GM18907 (cell line): Measurements from ENCODE around the gene GMPR.
"Not testable (repeated sequence)": the region's sequence is repeated elsewhere in the genome, so short reads cannot be mapped to it uniquely, and the experiment has no call there.

Experiments used
- ATAC-seq: cut with Tn5 transposase; IDR thresholded peaks from one replicate; pipeline ENCODE4 v1.9.1; 2021; ENCODE audit warnings: mild to moderate bottlenecking, moderate library complexity; ENCODE audit not compliant: unreplicated experiment

Gene GMPR

DNA sequence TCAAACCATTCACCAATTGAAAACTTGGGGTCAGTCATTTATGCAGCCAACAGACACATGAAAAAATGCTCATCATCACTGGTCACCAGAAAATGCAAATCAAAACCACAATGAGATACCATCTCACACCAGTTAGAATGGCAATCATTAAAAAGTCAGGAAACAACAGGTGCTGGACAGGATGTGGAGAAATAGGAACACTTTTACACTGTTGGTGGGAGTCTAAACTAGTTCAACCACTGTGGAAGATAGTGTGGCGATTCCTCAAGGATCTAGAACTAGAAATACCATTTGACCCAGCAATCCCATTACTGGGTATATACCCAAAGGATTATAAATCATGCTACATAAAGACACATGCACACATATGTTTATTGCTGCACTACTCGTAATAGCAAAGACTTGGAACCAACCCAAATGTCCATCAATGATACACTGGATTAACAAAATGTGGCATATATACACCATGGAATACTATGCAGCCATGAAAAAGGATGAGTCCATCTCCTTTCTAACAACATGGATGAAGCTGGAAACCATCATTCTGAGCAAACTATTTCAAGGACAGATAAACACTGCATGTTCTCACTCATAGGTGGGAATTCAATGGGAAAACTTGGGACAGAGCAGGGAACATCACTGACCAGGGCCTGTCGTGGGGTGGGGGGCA is 13.2 kb upstream of the GMPR start:
- ATAC-seq = not testable (repeated sequence)

DNA sequence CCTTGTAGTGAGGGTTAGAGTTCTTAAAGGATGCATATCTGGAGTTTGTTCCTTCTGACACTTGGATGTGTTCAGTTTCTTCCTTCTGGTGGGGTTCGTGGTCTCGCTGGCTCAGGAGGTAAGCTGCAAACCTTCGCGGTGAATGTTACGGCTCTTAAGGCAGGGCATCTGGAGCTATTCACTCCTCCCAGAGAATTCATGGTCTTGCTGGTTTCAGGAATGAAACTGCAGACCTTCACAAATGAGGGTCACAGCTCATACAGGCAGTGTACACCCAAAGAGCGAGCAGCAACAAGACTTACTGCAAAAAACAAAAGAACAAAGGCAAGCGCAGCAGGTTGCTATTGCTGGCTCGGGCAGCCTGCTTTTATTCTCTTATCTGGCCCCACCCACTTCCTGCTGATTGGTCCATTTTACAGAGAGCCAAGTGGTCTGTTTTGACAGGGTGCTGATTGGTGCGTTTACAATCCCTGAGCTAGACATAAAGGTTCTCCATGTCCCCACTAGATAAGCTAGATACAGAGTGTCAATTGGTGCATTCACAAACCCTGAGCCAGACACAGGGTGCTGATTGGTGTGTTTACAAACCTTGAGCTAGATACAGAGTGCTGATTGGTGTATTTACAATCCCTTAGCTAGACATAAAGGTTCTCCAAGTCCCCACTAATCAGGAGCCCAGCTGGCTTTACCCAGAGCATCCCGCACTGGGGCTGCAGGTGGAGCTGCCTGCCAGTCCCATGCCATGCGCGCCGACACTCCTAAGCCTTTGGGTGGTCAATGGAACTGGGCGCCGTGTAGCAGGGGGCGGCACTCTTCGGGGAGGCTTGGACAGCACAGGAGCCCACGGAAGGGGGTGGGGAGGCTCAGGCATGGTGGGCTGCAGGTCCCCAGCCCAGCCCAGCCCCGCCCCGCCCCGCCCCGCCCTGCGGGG is 12.0 kb upstream of the GMPR start:
- not testable (repeated sequence) for ATAC-seq

DNA sequence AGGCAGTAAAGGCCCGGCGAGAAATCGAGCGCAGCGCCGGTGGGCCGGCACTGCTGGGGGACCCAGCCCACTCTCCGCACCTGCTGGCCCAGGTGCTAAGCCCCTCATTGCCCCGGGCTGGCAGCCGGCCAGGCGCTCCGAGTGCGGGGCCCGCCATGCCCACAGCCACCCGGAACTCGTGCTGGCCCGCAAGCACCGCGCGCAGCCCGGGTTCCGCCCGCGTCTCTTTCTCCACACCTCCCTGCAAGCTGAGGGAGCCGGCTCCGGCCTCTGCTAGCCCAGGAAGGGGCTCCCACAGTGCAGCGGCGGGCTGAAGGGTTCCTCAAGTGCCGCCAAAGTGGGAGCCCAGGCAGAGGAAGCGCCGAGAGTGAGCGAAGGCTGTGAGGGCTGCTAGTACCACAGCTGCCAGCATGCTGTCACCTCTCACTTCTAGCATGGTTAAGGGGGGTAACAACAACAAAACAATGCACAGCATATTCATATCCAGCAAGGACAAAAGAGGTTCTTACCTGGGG is 11.3 kb upstream of the GMPR start:
- no peak for ATAC-seq

DNA sequence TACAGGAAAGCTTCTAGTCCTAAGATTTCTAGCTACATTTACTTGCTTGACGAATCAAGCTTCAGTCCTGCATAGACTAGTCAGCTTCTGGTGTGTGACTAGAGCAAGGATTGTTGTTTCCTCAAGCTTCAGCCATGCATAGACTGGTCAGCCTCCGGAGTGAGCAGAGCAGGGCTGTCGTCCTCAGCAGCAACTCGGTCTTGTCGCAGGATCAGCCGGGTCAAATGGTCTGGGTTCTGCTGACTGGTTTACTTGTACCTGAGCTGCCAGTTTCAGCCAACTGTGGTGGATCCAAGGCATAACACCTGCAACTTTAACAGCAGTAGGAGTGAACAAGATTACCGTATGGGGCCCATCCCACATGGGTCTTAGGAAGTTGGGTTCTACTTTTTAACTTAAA is 10.8 kb upstream of the GMPR start:
- no peak for ATAC-seq

GRCh38 chr6:16228043-16228442 is 10.3 kb upstream of the GMPR start:
- ATAC-seq = no peak

GRCh38 chr6:16228709-16229665 is 9.4 kb upstream of the GMPR start:
- no peak for ATAC-seq

- ATAC-seq = no peak
Observed at GRCh38 chr6:16229700-16230099, 8.7 kb upstream of the GMPR start.

GRCh38 chr6:16230953-16231352 is 7.4 kb upstream of the GMPR start:
- no peak for ATAC-seq

DNA sequence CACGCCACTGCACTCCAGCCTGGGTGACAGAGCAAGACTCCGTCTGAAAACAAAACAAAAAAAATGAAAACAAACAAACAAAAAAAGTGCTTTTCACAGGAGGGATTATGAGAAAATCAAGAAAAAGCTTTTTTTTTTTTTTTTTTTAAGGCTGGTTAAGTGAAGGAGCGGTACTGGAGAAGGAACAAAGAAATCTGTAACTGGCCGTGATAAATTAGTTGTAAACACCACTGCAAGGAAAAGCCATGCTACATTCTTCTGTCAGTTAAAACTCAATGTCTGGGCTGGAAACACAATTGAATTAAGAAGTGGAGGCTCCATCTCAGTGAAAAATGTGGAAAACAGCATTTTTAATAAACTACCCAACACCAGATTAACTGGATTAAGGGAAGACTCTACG is 6.3 kb upstream of the GMPR start:
- no peak for ATAC-seq

- ATAC-seq = no peak
Observed at GRCh38 chr6:16236009-16236501, 2.3 kb upstream of the GMPR start.

- ATAC-seq = peak; percentile 48
Observed at GRCh38 chr6:16236631-16237199, 1.7 kb upstream of the GMPR start.

DNA sequence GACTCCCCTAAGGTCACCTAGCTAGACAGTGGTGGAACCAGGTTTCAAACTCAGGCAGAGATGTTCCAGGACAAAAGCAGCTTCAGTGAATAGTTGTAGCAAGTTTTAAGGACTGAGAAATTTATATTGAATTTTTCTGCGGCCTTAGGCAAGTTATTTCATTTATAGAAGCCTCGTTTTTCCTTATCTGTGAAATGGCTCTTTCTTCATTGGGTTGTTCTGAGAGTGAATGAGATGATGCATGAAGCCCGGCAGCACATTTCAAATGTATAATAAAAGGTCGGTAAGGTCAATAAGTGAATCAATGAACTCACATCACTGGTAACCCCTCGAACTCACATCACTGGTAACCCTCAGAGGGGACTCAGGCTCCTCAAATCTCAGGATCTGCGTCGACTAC is 1.1 kb upstream of the GMPR start:
- ATAC-seq = no peak

DNA sequence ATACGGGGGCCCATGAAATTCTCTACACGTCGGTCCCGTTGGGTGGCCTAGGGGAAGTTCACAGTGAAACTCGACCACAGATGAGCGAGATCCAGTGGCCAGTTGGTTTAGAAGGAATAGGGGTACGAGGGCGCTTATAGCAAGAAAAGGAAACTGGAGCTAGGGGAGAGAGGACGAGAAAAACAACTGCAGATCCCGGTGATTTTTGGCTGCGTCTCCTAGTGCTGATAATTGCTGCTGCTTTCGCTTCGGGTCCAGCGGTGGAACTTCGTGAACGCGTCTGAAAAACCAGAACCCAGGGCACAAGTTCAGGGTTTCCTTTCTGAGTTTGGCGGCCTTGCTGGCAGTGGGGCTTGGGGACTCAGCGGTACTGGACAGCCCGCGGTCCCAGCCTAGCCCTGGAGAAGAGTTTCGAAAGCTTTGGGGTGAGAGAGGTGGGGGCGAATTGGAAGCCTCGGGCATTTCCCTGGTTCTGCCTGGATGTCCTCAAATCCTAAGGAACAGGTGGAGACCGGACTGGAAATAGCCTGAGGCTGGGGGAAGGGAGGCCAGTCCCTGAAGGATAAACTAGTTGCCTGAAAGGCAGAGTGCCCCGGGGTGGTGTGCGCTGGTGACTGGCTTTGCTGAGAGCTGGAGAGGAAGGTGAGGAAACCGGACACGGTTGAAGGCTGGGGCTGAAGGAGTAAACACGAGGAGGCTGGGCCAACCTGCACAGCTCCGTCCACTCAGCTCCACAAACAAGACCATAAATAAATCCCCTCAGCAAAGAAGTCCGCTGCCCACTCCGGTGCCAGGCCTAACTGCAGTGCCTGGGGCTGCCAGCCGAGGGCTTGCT is 793 bp downstream of the GMPR start:
- ATAC-seq = peak; percentile 23

GRCh38 chr6:16239798-16240123 is 1.4 kb downstream of the GMPR start:
- ATAC-seq = peak; percentile 38

- ATAC-seq = no peak
Observed at GRCh38 chr6:16240589-16241320, 2.4 kb downstream of the GMPR start.

- ATAC-seq = no peak
Observed at GRCh38 chr6:16241321-16241689, 2.9 kb downstream of the GMPR start.

DNA sequence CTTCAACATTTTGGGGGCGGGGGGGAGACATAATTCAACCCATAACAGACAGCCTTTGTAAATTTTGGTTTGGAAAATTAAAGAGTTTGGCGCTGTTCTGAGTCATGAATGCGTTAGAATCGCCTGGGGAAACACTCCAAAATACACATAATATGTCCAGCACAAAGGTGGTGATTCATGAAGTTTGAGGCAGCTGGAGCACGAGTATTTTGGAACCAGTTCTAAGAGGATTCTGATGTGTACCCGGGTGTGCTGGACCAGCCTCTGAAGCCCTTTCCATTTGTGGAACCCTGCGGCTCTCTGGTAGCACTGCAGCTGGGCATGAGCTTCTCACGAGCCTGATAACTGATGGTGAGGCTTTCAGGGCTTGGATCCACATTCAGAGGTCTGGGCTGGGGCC is 4.7 kb downstream of the GMPR start:
- no peak for ATAC-seq

DNA sequence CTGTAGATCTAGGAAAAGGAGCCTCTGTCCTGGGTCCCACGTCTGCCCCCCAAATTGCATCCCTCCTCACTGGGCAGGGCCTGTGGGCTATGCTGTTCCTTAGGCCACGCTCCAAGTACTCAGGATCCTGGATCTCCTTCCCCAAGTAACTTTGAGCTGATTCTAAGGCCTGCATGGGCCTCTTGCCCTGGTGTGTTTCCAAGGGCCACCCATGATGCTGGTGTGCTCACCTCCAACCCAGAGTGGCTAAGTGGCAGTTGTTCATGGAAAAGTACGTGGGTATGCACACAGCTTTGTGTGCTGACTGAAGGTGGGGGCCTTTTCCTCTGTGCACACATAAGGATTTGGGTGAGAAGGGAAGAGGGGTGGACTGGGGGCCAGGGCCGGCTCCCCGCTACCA is 5.3 kb downstream of the GMPR start:
- no peak for ATAC-seq

- no peak for ATAC-seq
Observed at GRCh38 chr6:16244446-16244845, 6.1 kb downstream of the GMPR start.
